Adipocyte (in vitro differentiated cells): ENCODE measurements around the gene ADGRA3.
A peak's percentile ranks its signal among the peaks of the same experiment; 100 is the strongest.

ENCODE experiments used
- DNase-seq: peaks from one replicate; pipeline ENCODE4 v3.0.0-alpha.2; 2015; ENCODE audit warnings: low read depth
- H3K27me3 ChIP-seq: replicated peaks from 2 replicates; pipeline ENCODE4 v1.7.0; 2013; ENCODE audit warnings: mild to moderate bottlenecking, low read length, moderate library complexity; ENCODE audit not compliant: control insufficient read depth, insufficient read depth
- H3K36me3 ChIP-seq: 2 replicates; pipeline ENCODE4 v1.7.0; 2013; ENCODE audit warnings: low read length, mild to moderate bottlenecking, moderate library complexity; ENCODE audit not compliant: control insufficient read depth, insufficient read depth, severe bottlenecking
- H3K4me1 ChIP-seq: 2 replicates; pipeline ENCODE4 v1.7.0; 2013; ENCODE audit warnings: mild to moderate bottlenecking, low read length, moderate library complexity; ENCODE audit not compliant: control insufficient read depth, insufficient read depth
- H3K4me3 ChIP-seq: 2 replicates; pipeline ENCODE4 v1.7.0; 2013; ENCODE audit warnings: mild to moderate bottlenecking, low read length, moderate library complexity
- H3K9ac ChIP-seq: 2 replicates; pipeline ENCODE4 v1.7.0; 2013; ENCODE audit warnings: mild to moderate bottlenecking, low read length, moderate library complexity
- H3K9me3 ChIP-seq: 2 replicates; pipeline ENCODE4 v1.7.0; 2013; ENCODE audit warnings: mild to moderate bottlenecking, low read length, moderate library complexity; ENCODE audit not compliant: control insufficient read depth

The ADGRA3 gene

GRCh38 chr4:22490718-22491315, 25.0 kb downstream of the ADGRA3 start:
- Histone ChIP-seq H3K36me3 (no peaks in the 10 kb centered on the region), H3K9ac (no peak overlapping the region), H3K9me3 (no peaks in the 10 kb centered on the region), H3K27me3 (no peaks in the 10 kb centered on the region), H3K4me1 (peaks cover 4% of the 10 kb centered on the region), H3K4me3 (no peak overlapping the region)
- DNase-seq, result no peak

- DNase-seq, result no peak
- Histone ChIP-seq H3K4me1 (peaks cover 18% of the 10 kb centered on the region), H3K9me3 (no peaks in the 10 kb centered on the region), H3K9ac (no peak overlapping the region), H3K27me3 (no peaks in the 10 kb centered on the region), H3K4me3 (no peak overlapping the region), H3K36me3 (no peaks in the 10 kb centered on the region)
Measured at GRCh38 chr4:22488106-22488505, 27.8 kb downstream of the ADGRA3 start.

- H3K9me3 ChIP-seq, result no peaks in the 10 kb centered on the region
- no peaks in the 10 kb centered on the region for H3K27me3 ChIP-seq
- no peak for DNase-seq
- no peak overlapping the region for H3K9ac ChIP-seq
- H3K4me1 ChIP-seq, result peaks cover 20% of the 10 kb centered on the region
- H3K36me3 ChIP-seq, result no peaks in the 10 kb centered on the region
- no peak overlapping the region for H3K4me3 ChIP-seq
Measured at GRCh38 chr4:22487328-22487727, 28.5 kb downstream of the ADGRA3 start.

GRCh38 chr4:22486276-22486675, 29.6 kb downstream of the ADGRA3 start:
- H3K4me1 ChIP-seq, result peaks cover 20% of the 10 kb centered on the region
- no peak for DNase-seq
- H3K9me3 ChIP-seq, result no peaks in the 10 kb centered on the region
- no peak overlapping the region for H3K9ac ChIP-seq
- H3K27me3 ChIP-seq, result no peaks in the 10 kb centered on the region
- no peaks in the 10 kb centered on the region for H3K36me3 ChIP-seq
- H3K4me3 ChIP-seq, result peak overlapping the region; percentile 29

- no peaks in the 10 kb centered on the region for H3K36me3 ChIP-seq
- H3K9me3 ChIP-seq, result no peaks in the 10 kb centered on the region
- DNase-seq, result no peak
- H3K4me3 ChIP-seq, result peak overlapping the region; percentile 29
- H3K27me3 ChIP-seq, result no peaks in the 10 kb centered on the region
- H3K4me1 ChIP-seq, result peaks cover 20% of the 10 kb centered on the region
- H3K9ac ChIP-seq, result no peak overlapping the region
Measured at GRCh38 chr4:22485737-22486136, 30.1 kb downstream of the ADGRA3 start.

- H3K9me3 ChIP-seq, result no peaks in the 10 kb centered on the region
- DNase-seq, result peak; percentile 65
- H3K36me3 ChIP-seq, result no peaks in the 10 kb centered on the region
- peak overlapping the region; percentile 28 for H3K4me3 ChIP-seq
- no peak overlapping the region for H3K9ac ChIP-seq
- peaks cover 20% of the 10 kb centered on the region for H3K4me1 ChIP-seq
- no peaks in the 10 kb centered on the region for H3K27me3 ChIP-seq
Measured at GRCh38 chr4:22483551-22483981, 32.3 kb downstream of the ADGRA3 start.

GRCh38 chr4:22482250-22483127, 33.4 kb downstream of the ADGRA3 start:
- no peak overlapping the region for H3K4me3 ChIP-seq
- no peaks in the 10 kb centered on the region for H3K27me3 ChIP-seq
- H3K36me3 ChIP-seq, result no peaks in the 10 kb centered on the region
- no peak for DNase-seq
- H3K9me3 ChIP-seq, result no peaks in the 10 kb centered on the region
- peaks cover 20% of the 10 kb centered on the region for H3K4me1 ChIP-seq
- no peak overlapping the region for H3K9ac ChIP-seq

- Histone ChIP-seq H3K9ac (no peak overlapping the region), H3K4me1 (peaks cover 15% of the 10 kb centered on the region), H3K4me3 (no peak overlapping the region), H3K9me3 (no peaks in the 10 kb centered on the region), H3K36me3 (no peaks in the 10 kb centered on the region), H3K27me3 (no peaks in the 10 kb centered on the region)
- DNase-seq, result no peak
Measured at GRCh38 chr4:22480675-22481327, 35.1 kb downstream of the ADGRA3 start.

- no peaks in the 10 kb centered on the region for H3K9me3 ChIP-seq
- H3K36me3 ChIP-seq, result no peaks in the 10 kb centered on the region
- no peak overlapping the region for H3K4me3 ChIP-seq
- no peaks in the 10 kb centered on the region for H3K27me3 ChIP-seq
- peaks cover 5% of the 10 kb centered on the region for H3K4me1 ChIP-seq
- no peak overlapping the region for H3K9ac ChIP-seq
- no peak for DNase-seq
Measured at GRCh38 chr4:22478426-22478825, 37.4 kb downstream of the ADGRA3 start.

- no peaks in the 10 kb centered on the region for H3K4me1 ChIP-seq
- no peaks in the 10 kb centered on the region for H3K36me3 ChIP-seq
- H3K9me3 ChIP-seq, result no peaks in the 10 kb centered on the region
- no peaks in the 10 kb centered on the region for H3K27me3 ChIP-seq
- DNase-seq, result no peak
- no peak overlapping the region for H3K4me3 ChIP-seq
- H3K9ac ChIP-seq, result no peak overlapping the region
Measured at GRCh38 chr4:22477813-22478182, 38.1 kb downstream of the ADGRA3 start.

GRCh38 chr4:22477136-22477812, 38.6 kb downstream of the ADGRA3 start:
- Histone ChIP-seq H3K9me3 (no peaks in the 10 kb centered on the region), H3K36me3 (no peaks in the 10 kb centered on the region), H3K4me3 (no peak overlapping the region), H3K4me1 (no peaks in the 10 kb centered on the region), H3K9ac (no peak overlapping the region), H3K27me3 (no peaks in the 10 kb centered on the region)
- DNase-seq, result no peak
